GM21737 (cell line): Measurements from ENCODE around the gene CDX4.
"Not testable (repeated sequence)": the region's sequence is repeated elsewhere in the genome, so short reads cannot be mapped to it uniquely, and the experiment has no call there.

Experiments
- ATAC-seq: cut with Tn5 transposase; IDR thresholded peaks from one replicate; pipeline ENCODE4 v1.9.1; 2021; ENCODE audit warnings: mild to moderate bottlenecking, moderate library complexity; ENCODE audit not compliant: unreplicated experiment

Gene CDX4, protein sequence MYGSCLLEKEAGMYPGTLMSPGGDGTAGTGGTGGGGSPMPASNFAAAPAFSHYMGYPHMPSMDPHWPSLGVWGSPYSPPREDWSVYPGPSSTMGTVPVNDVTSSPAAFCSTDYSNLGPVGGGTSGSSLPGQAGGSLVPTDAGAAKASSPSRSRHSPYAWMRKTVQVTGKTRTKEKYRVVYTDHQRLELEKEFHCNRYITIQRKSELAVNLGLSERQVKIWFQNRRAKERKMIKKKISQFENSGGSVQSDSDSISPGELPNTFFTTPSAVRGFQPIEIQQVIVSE

DNA sequence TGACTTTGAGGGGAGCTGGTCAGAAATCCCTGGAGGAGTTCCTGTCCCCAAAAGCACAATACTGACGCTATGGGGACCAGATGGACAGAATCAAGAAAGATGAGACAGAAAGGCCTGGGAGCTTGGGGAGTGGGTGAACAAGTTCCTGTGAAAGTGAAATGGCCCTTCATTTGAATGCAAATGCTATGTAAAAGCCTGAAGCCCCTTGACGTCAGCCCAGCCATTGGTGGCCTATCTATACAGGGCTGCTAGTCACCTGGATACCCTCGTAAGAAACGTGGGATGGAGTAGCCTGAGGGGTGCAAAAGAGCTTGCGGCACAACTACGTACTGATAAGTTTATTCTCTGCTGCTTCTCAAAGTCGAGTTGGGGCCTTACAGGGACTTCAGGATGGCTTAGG, at the start of gene CDX4:
TSS of gene CDX4 (plus strand) at position 223 of the 400 bp plus-strand sequence. CDS start 201 bp downstream, outside the sequence.
- no peak for ATAC-seq

DNA sequence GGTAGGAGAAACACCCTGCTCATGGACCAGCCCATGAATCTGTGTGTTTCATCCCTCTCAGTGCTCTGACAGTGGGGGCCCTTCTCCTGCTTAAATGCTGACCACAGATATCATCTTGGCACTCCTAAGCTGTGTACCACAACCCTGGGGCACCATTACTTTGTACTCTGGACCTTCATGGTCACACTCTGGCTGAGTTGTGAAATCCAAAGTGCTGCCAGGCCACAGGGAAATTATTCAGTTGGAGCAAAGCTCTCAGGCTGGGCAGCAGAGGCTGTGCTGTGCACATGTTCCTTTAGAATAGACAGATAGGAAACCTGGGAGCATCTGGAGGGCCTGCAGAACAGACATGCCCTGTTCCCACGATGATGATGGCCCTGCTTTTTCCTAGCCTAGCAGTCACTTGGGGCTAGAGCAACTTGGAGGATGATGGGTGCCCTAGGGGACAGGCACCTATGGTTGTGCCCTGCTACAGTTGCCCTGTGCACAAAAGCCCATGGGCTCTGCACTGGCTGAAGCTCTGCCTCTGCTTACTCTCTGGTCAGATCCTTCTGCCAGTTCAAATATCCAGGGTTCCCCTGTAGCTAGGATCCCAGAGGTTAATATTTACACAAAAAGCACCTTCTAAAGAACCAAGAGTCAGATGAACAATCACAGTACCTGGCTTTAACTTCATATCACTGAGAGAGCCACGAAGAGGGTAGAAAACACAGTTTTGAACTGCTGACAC, 48.5 kb upstream of the CDX4 start:
- no peak for ATAC-seq

DNA sequence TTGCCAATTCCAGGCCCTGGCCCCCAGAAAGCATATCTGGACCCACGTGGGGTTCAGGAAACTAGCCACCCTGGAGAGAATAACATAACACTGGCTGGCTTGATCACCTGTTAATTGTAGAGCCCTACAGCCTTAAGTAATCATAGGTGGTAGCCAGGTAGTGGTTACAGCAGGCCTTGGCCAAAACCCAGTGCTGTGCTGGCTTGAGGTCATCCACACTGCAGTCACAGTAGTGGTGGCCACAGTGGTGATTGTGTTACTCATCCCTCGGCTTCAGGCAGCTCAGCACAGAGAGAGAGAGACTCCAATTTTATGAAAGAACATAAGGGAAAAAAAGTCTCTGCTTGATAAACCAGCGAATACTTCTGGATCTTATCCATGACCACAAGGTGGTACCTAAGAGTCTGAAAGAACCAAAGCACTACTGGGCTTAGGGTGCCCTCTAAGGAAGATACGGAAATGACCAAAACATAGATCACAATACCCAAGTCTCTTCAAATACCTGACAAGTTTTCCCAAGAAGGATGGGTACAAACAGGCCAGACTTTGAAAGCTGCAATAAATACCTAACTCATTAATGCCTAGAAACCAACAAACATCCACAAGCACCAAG, 46.6 kb upstream of the CDX4 start:
- ATAC-seq: no peak

GRCh38 chrX:73401591-73402266, 45.1 kb upstream of the CDX4 start:
- no peak for ATAC-seq

DNA sequence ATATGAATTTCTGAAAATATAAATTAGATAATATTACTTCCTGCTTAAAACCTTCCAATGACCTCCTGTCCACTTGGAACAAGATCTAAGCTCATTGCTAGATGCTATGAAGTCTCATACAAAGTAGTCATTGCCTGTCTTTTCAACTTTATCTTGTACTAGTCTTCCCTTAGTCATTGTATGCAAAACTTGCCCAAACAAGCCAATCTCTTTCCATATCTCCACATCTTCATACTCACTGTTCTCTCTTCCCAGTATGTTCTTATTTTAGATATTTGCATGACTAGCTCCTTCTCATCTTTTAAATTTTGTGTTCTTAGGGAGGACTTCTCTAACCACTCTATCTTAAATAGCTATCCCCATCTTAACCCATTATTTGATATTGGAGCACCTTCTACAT, 33.9 kb upstream of the CDX4 start:
- ATAC-seq: no peak

DNA sequence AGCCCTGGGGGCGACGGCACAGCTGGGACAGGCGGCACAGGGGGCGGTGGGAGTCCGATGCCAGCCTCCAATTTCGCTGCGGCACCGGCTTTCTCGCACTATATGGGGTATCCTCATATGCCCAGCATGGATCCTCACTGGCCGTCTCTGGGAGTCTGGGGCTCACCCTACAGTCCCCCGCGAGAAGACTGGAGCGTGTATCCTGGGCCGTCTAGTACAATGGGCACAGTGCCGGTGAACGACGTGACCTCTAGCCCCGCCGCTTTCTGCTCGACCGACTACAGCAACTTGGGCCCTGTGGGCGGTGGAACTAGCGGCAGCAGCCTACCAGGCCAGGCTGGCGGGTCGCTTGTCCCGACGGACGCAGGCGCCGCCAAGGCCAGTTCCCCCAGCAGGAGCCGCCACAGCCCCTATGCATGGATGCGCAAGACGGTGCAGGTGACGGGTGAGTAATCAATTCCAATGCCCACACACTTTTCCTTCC, 500 bp downstream of the CDX4 start:
- ATAC-seq: no peak

- ATAC-seq: no peak
Measured at GRCh38 chrX:73448379-73448778, 1.5 kb downstream of the CDX4 start.

DNA sequence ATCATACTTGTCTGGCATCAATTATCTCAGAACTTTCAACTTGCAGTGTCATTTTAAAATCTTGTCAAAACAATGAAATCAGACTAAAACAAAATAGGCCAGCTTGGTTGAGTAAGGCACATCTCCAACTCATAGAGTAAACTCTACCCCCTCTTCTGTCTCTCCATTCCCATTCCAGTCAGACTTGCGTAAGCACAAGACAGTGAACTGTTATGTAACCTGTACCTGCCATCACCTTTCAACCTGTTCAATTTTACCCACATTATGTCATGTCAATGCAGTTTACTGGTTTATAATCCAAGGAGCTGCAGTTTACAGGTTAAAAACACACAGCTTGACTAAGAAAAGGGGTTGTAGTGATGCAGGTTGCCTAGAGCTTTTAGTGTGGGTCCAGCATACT, 8.3 kb downstream of the CDX4 start:
- ATAC-seq: no peak

GRCh38 chrX:73457306-73457705, 10.5 kb downstream of the CDX4 start:
- ATAC-seq: no peak

GRCh38 chrX:73468376-73468775, 21.5 kb downstream of the CDX4 start:
- no peak for ATAC-seq

- no peak for ATAC-seq
Measured at GRCh38 chrX:73478961-73479360, 32.1 kb downstream of the CDX4 start.

DNA sequence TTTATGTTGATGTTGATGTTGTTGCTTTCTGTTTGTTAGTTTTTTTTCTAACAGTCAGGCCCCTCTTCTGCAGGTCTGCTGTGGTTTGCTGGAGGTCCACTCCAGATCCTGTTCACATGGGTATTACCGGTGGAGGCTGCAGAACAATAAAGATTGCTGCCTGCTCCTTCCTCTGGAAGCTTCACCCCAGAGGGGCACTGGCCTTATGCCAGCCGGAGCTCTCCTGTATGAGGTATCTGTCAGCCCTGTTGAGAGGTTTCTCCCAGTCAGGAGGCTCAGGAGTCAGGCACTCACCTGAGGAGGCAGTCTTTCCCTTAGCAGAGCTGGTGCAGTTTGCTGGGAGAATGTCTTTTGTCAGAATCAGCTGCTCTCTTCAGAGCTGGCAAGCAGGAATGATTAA, 34.7 kb downstream of the CDX4 start:
- ATAC-seq: no peak

- no peak for ATAC-seq
Measured at GRCh38 chrX:73490661-73491060, 43.8 kb downstream of the CDX4 start.

DNA sequence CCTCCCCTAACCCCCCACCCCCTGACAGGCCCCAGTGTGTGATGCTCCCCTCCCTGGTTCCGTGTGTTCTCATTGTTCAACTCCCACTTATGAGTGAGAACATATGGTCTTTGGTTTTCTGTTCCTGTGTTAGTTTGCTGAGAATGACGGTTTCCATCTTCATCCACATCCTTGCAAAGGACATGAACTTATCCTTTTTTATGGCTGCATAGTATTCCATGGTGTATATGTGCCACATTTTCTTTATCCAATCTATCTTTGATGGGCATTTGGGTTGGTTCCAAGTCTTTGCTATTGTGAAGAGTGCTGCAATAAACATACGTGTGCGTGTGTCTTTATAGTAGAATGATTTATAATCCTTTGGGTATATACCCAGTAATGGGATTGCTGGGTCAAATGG, 45.3 kb downstream of the CDX4 start:
- ATAC-seq: not testable (repeated sequence)
